DOHH2 (cell line): Measurements from ENCODE around the gene IGBP1.

ENCODE experiments used
- H3F3A ChIP-seq: fragments of 200-600 bp; sonication (generic), shearing (Covaris generic); 2 replicates; pipeline ENCODE4 v1.6.0; 2016; ENCODE audit warnings: antibody characterized with exemption, mild to moderate bottlenecking; ENCODE audit not compliant: control insufficient read depth, insufficient read depth
- H3K27ac ChIP-seq: fragments of 200-600 bp; sonication (generic); 2 replicates; pipeline ENCODE4 v1.5.1; 2014; ENCODE audit warnings: low read depth, mild to moderate bottlenecking, low read length, moderate library complexity
- H3K27me3 ChIP-seq: fragments of 200-600 bp; sonication (generic); 2 replicates; pipeline ENCODE4 v1.6.1; 2014; ENCODE audit warnings: mild to moderate bottlenecking, low read length, mixed read lengths; ENCODE audit not compliant: control insufficient read depth
- H3K36me3 ChIP-seq: fragments of 200-600 bp; sonication (generic); 2 replicates; pipeline ENCODE4 v1.6.1; 2014; ENCODE audit warnings: mild to moderate bottlenecking, low read length, moderate library complexity, mixed read lengths; ENCODE audit not compliant: control insufficient read depth
- H3K4me1 ChIP-seq: fragments of 200-600 bp; sonication (generic); 2 replicates; pipeline ENCODE4 v1.6.1; 2014; ENCODE audit warnings: mild to moderate bottlenecking, low read length, mixed read lengths; ENCODE audit not compliant: control insufficient read depth
- H3K4me2 ChIP-seq: fragments of 200-600 bp; sonication (generic); 2 replicates; pipeline ENCODE4 v1.6.0; 2014; ENCODE audit warnings: mild to moderate bottlenecking, low read length, moderate library complexity
- H3K4me3 ChIP-seq: fragments of 200-600 bp; sonication (generic); 2 replicates; pipeline ENCODE4 v1.5.1; 2014; ENCODE audit warnings: mild to moderate bottlenecking, low read length, mixed read lengths
- H3K79me2 ChIP-seq: fragments of 200-600 bp; sonication (generic); 2 replicates; pipeline ENCODE4 v1.6.1; 2014; ENCODE audit warnings: mild to moderate bottlenecking, low read length, mixed read lengths; ENCODE audit not compliant: control insufficient read depth
- H3K9me2 ChIP-seq: fragments of 200-600 bp; sonication (generic); replicated peaks from 2 replicates; pipeline ENCODE4 v1.6.1; 2014; ENCODE audit warnings: mild to moderate bottlenecking, low read length, mixed read lengths; ENCODE audit not compliant: control insufficient read depth
- H3K9me3 ChIP-seq: fragments of 200-600 bp; sonication (generic); 2 replicates; pipeline ENCODE4 v1.6.1; 2014; ENCODE audit warnings: antibody characterized with exemption, low read length, mixed read lengths; ENCODE audit not compliant: control insufficient read depth, insufficient read depth
- H4K20me1 ChIP-seq: fragments of 200-600 bp; sonication (generic); 2 replicates; pipeline ENCODE4 v1.6.0; 2014; ENCODE audit warnings: low read depth, mild to moderate bottlenecking, antibody characterized with exemption, low read length, moderate library complexity; ENCODE audit not compliant: control insufficient read depth, insufficient read depth
- EZH2phosphoT487 ChIP-seq: fragments of 200-600 bp; sonication (generic); IDR thresholded peaks from 2 replicates; pipeline ENCODE4 v1.6.1; 2017; ENCODE audit warnings: borderline replicate concordance, mild to moderate bottlenecking, antibody characterized with exemption, low read length, moderate library complexity, mixed read lengths
- TF ChIP-seq, protein P1 (sequence below): fragments of 200-600 bp; sonication (generic); IDR thresholded peaks from one replicate; pipeline ENCODE4 v1.5.1; 2014; ENCODE audit warnings: antibody characterized with exemption, mild to moderate bottlenecking, low read depth, low read length; ENCODE audit not compliant: poor library complexity, severe bottlenecking

The IGBP1 gene

DNA sequence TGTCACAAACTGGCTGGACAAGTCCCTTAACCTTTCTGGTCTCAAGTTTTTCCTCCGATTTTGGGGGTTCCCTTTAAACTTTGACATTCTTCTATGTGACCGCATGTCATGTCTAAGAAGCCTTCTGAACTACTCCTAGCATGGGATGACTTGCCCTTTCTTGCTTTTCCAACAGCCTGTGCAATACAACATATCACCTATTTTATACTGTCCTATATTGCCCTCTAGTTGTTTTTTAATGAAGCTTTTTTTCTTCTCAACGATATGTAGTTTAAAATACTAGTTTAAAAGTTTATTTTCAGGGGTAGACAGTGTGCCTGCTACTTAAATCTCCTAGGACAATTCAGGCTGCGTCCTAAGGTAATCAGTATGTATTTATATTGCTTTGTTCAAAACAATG is 1.0 kb upstream of the IGBP1 start:
- no peaks in the 10 kb centered on the region for H3K27me3 ChIP-seq
- H3F3A ChIP-seq, result peaks cover 5% of the 10 kb centered on the region; the same call in 1 of the 2 replicates
- TF ChIP-seq, protein P1, sequence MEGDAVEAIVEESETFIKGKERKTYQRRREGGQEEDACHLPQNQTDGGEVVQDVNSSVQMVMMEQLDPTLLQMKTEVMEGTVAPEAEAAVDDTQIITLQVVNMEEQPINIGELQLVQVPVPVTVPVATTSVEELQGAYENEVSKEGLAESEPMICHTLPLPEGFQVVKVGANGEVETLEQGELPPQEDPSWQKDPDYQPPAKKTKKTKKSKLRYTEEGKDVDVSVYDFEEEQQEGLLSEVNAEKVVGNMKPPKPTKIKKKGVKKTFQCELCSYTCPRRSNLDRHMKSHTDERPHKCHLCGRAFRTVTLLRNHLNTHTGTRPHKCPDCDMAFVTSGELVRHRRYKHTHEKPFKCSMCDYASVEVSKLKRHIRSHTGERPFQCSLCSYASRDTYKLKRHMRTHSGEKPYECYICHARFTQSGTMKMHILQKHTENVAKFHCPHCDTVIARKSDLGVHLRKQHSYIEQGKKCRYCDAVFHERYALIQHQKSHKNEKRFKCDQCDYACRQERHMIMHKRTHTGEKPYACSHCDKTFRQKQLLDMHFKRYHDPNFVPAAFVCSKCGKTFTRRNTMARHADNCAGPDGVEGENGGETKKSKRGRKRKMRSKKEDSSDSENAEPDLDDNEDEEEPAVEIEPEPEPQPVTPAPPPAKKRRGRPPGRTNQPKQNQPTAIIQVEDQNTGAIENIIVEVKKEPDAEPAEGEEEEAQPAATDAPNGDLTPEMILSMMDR, result peak; percentile 11
- no peak for TF ChIP-seq EZH2phosphoT487
- H3K27ac ChIP-seq, result peak overlapping the region; percentile 84; the same call in 1 of the 2 replicates
- peak overlapping the region; percentile 53 for H3K4me2 ChIP-seq
- H3K36me3 ChIP-seq, result peaks cover 28% of the 10 kb centered on the region
- no peaks in the 10 kb centered on the region for H3K9me3 ChIP-seq
- no peaks in the 10 kb centered on the region for H4K20me1 ChIP-seq
- H3K4me1 ChIP-seq, result peaks cover 20% of the 10 kb centered on the region
- H3K4me3 ChIP-seq, result peak overlapping the region; percentile 95; the same call in 1 of the 2 replicates
- peaks cover 32% of the 10 kb centered on the region for H3K79me2 ChIP-seq
- H3K9me2 ChIP-seq, result no peaks in the 10 kb centered on the region

DNA sequence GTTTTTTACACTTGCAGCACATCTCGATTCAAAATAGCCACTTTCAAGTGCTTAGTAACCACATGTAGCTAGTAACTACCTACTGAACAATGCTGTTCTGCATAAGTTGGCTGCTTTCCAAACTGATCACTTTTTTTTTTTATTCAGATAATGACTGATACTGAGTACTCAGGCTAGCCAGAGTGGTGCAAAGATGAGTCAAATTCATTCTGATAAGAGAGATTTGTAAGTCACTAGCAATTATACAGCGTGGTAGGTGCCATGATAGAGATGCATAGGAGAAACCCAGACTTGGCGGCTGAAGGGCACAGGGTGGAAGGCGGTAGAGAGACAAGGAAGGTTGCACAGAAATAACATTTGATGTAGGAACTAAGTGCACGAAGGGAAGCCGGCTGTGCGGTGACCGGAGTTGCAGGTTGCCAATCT is 357 bp upstream of the IGBP1 start:
- peak overlapping the region; percentile 84 for H3K27ac ChIP-seq
- no peaks in the 10 kb centered on the region for H3K27me3 ChIP-seq
- H3K4me2 ChIP-seq, result peak overlapping the region; percentile 53
- peaks cover 5% of the 10 kb centered on the region; the same call in 1 of the 2 replicates for H3F3A ChIP-seq
- peaks cover 29% of the 10 kb centered on the region for H3K36me3 ChIP-seq
- no peaks in the 10 kb centered on the region for H3K9me3 ChIP-seq
- H3K9me2 ChIP-seq, result no peaks in the 10 kb centered on the region
- peaks cover 34% of the 10 kb centered on the region for H3K79me2 ChIP-seq
- H3K4me1 ChIP-seq, result peaks cover 20% of the 10 kb centered on the region
- no peaks in the 10 kb centered on the region for H4K20me1 ChIP-seq
- H3K4me3 ChIP-seq, result peak overlapping the region; percentile 95
- no peak for TF ChIP-seq EZH2phosphoT487
- TF ChIP-seq, protein P1, result no peak

DNA sequence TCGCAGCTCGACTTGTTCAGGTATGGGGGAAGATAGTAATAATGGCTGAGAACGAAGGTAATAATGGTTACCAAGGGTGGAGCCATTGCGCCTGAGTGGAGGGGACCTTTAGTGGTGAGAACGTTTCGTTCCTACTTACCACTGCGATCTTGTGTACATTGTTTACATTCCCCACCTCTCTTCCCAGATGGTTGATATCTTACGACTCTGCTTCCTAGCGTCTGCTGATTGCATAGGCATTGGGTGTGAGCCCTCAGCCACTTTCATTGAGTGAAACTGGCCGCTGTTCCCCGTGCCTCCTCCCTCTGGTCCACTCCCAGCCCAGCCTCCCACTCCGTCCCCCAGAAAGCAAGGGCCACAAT is 850 bp downstream of the IGBP1 start:
- H3K9me2 ChIP-seq, result no peaks in the 10 kb centered on the region
- H4K20me1 ChIP-seq, result no peaks in the 10 kb centered on the region
- peak overlapping the region; percentile 84; the same call in 1 of the 2 replicates for H3K27ac ChIP-seq
- peak overlapping the region; percentile 53 for H3K4me2 ChIP-seq
- peak overlapping the region; percentile 95 for H3K4me3 ChIP-seq
- peaks cover 20% of the 10 kb centered on the region for H3K4me1 ChIP-seq
- TF ChIP-seq, protein P1, result no peak
- no peak for TF ChIP-seq EZH2phosphoT487
- peaks cover 5% of the 10 kb centered on the region; the same call in 1 of the 2 replicates for H3F3A ChIP-seq
- no peaks in the 10 kb centered on the region for H3K27me3 ChIP-seq
- no peaks in the 10 kb centered on the region for H3K9me3 ChIP-seq
- peaks cover 32% of the 10 kb centered on the region for H3K36me3 ChIP-seq
- H3K79me2 ChIP-seq, result peaks cover 34% of the 10 kb centered on the region
